ENCODE results near the gene PCLAF.
"Not testable (repeated sequence)": the region's sequence is repeated elsewhere in the genome, so short reads cannot be mapped to it uniquely, and the experiment has no call there.

Gene PCLAF

DNA sequence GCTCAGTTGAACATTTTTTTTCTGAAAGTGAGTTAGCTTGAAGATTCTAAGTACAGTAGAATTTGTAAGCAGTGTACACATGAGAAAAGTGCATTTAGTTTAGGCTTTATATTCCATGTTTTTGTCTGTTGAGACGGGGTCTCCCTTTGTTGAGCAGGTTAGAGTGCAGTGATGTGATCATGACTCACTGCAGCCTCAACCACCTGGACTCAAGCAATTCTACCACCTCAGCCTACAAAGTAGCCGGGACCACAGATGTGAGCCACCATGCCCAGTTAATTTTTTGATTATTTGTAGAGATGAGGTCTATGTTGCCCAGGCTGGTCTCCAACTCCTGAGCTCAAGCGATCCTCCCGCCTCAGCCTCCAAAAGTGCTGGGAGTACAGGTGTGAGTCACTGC, 20.0 kb downstream of the PCLAF start:
- no peak for FAIRE-seq

DNA sequence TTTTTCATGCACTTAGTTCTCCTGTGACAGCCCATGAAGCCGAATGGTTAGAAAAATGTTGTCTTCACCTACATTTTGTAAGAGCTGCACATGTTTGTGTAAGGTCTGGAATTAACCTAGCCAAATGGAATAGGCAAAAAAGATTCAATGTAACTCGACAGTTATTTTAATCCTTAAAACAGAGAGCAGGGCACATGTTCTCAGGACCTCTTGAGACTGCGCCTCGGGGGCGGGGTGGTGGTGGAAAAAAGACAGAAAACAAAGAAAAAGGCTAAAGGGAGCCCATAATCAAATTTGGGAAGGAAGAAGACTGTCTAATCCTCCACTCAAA, 24.6 kb downstream of the PCLAF start:
- FAIRE-seq, result no peak

DNA sequence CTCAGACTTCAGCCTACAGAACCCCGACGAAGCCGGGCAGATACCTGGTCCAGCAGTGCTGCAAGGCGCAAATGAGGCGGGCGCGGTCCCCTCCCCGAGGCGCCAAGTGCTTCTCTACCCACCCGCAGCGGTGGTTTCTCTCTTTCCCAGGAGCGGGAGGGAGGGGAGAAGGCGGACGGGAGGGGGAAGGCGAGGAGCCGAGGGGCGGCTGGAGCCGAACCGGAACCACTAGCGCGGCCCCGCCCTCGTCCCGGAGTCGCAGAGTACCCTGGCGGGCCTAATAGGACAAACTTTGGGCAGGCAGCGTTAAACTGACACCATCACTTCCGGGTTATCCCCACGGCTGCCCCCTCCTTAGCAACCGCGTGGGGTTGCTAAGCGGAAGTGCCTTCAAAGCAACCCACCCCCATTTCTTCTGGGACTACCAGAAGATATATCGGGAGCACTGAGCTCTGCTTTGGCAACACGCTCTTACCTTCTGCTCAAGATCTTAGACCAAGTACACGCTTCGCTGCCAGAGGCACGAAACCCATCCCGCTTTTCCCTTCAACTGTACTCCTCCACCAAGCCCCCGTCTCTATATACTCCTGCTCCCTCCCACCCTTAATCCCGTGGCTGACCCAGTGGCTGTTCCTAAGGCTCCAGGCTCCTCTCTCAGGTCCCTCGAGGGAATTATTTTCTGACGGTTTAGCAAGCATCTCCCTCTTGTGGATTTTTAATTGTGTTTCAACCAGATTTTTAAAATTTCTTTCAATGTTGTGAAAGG, 25.1 kb downstream of the PCLAF start, which contains the start of gene CSNK1G1:
CSNK1G1 (minus strand) TSS at position 230 of the 766 bp plus-strand sequence. CDS start 55,674 bp downstream, outside the sequence.
- FAIRE-seq, result peak; percentile 69

DNA sequence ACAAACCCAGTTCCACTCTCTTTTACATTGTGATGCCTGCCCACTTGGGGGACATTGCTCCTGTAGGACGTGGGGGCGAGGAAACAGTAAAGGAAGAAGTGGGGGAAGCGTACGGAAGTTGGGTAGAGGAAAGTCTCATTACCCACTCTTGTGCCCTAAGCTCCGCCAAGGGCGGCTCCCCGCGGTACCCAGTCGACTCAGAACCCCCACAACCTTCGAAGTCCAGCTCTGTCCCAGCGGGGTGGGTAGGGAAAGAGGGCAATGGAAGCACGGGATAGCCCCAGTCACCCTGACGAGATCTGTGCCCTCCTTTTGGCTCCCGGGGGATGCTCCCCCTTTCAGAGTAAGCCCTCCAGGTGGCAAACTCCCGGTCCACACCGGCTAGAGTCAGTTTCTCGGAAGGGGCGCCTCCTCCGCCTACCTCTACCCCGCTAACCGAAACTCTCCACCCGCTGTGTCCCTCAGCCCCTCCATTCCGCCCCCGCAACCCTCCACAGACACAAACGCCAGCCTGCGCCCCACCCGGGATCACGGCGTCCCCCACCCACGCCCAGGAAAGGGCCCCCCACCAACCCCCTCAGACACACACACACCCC, 25.8 kb downstream of the PCLAF start:
- no peak for FAIRE-seq

DNA sequence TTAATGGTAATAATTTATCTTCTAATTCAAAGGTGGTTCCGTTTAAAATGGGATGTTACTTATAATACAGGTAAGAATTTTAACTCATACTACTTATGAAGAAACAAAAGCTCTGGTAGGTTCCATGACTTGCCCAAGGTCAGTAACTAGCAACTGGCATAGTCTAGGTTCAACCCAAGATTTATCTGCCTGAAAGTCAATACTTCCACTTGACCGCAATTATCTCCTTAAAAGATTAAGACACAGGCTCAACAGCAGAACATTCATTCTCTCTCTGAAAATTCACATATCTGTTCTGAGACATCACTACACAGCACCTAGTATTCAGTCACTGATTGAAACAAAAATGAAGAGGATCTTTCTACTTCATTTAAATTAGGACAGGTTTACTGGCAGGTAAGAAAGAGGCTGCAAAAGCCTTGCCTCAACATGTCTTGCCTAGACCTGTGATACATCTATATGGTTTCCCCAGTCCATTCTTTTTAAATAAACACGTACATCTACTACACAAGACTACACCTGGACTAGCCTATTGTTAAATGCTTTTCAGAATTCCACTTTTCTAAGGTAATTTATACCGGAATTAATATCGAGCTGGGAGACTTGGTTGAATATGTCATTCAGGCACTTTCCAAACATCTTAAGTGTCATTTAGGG, 26.4 kb downstream of the PCLAF start:
- no peak for FAIRE-seq

DNA sequence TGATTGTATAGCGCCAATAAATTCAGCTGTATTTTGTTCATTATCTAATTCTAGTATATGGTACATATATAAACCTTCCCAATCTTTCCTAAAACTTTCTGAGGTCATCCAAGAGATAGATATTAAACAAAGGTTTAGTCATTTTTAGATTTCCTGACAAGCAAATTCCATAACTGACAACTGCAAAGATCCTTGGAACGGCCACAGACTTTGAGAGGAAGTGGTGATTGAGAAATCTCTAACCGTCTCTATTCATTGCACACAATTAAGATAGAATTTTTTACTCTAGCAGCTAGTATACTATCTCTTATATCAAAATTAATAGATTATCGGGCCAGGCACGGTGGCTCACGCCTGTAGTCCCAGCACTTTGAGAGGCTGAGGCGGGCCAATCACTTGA, 30.0 kb downstream of the PCLAF start:
- no peak for FAIRE-seq

DNA sequence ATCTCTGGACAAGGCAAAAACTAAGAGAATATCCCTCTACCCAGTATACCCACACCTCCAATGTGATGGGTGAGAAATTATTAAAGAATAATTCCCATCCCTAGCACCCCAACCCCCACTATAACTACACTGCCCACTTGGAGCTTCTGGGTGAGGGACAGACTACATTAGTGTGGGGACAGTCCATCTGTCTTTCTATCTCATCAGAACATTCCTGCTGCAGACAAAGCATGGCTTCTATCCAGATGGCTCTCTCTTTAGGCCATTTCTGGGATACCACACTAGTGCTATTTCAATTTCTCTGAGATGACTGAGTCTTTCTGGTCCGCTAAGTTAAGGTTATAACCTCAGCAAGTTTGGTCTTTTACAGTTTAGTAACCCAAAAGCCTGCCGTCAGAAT, 31.9 kb downstream of the PCLAF start:
- no peak for FAIRE-seq

DNA sequence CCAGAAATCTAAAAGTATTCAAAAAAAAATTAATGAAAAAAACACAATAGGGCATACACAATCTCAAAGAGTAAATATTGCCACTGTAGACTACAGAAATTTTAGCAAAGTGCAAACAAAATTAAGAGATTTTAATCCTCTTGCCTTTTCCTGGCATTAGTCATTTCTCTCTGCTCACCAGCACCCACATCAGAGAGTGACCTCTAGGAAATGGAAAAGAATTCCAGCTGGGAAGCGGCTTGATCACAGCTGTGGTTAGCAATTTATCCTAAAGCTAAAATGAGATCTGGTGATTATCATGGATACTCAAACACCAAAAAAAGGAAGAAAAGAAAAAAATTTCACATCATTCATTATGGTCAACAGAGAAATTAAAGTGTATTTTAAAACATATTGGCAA, 32.8 kb downstream of the PCLAF start:
- FAIRE-seq, result no peak

DNA sequence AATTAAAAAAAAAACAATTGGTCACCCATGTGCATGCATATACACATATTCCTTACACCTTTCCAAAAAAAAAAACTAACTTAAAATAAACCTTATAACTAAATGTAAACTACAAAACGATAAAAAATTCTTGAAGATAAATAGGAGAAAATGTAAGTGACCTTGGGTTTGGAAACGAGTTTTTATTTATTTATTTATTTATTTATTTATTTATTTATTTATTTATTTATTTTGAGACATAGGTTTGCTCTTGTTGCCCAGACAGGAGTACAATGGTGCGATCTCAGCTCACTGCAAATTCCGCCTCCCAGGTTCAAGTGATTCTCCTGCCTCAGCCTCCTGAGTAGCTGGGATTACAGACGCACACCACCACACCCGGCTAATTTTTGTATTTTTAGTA, 35.0 kb downstream of the PCLAF start:
- peak; percentile 76 for FAIRE-seq

DNA sequence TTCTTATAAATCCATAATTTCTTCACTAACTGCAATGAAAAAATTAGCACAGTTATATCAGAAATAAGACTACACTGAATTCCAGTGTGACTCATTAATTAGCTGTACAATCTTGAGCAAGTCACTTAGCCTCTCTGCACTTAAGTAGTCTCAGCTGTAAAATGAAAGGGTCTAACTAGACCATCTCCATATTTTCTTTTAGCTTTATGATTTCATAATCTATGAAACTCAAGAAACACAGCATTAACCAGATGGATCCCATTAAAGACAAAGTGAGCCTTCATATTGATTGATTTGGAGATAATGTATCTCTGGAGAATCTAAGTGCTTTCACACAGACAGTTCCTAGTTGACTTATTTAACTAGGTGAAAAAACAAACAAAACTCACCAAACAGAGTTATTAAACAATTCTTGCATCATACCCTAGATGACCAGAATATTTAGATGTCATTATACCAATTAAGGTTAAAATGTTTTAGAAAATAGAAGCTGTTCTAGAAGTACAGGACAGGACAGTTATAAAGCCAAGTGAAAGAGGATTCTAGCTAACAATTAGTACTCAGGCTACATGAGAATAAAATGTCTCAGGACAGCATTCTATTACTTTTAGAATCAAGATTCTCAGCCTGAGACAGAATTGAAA, 36.5 kb downstream of the PCLAF start:
- peak; percentile 50 for FAIRE-seq

DNA sequence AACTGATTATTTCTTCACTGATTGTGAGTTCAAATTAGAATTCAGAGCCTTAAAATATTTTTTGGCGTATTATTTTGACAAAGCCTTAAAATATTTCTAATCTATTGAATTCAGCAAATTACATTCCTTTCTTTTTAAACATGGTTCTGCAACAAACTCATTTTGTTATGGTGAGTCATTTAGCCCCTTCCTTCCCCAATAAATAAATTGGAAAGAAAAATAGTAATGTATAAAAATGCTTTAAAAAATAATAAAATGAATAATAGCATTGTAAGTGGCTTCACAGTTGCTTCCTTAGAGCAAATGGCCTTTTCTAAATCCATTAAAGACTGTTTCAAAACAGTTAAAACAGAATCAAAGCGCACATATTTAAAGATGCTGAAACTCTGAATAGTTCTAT, 37.4 kb downstream of the PCLAF start:
- no peak for FAIRE-seq

DNA sequence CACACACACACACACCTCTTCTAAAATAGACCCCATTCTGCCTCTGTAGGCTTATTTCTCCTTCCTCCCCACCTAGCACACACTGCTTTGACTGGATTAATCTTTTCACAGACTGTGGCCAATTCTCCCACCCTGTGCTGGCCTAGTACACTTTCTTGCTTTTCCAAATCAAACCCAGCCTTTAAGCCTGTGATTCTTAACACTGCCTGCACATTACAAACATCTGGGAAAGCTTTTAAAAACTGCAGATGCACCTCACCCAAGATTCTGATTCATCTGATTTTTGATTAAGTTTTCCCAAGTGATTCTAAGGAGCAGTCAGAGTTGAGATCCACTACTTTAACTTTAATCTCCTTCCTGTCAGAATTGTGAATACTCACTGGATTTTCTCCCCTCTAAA, 38.0 kb downstream of the PCLAF start:
- no peak for FAIRE-seq

DNA sequence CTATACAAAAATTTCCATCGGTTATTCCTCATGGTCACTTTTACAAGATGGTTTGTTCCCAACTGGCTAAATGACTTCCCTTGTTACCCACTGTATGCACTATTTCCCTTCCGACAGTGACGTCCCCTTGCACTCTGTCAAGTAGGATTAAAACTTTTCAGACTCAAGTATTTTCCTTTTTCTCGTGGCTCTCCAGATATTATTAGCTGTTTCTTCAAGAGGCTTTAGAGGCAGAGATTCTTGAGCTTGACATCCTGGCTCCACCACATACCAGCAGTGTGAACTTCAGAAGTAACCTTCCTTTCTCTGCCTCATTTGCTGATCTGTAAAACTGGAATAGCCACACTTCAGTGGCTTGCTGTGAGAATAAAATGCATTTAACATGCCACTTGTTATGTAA, 39.3 kb downstream of the PCLAF start:
- no peak for FAIRE-seq

DNA sequence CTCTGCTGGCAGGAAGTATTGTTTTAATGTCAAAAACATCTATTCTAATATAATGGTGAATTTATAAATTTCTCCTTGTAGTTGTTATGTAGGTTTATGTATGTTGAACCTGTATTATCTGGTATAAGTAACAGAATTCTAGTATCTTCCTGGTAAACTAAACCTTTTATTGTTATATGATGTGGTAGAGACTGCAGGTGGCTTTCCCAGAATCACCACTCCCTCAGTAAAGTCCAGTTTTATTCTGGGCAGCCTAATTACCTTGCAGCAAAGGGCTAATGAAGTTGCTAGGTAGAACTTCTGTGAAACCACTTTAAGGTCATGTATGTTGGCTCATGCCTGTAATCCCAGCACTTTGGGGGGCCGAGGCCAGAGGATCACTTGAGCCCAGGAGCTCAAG, 40.9 kb downstream of the PCLAF start:
- no peak for FAIRE-seq

DNA sequence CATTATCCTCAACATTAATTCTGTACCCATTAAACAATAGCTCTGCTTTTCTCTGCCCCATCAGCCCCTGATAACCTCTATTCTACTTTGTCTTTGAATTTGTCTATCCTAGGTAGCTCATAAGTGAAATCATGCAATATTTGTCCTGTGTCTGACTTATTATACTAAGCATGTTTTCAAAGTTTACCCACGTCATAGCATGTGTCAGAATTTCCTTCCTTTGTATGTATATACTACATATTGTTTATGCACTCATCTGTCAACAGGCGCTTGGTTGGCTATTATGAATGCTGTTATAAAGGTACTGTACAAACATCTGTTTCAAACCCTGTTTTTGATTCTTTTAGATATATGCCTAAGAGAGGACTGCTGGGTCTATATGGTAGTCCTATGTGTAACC, 43.5 kb downstream of the PCLAF start:
- no peak for FAIRE-seq

DNA sequence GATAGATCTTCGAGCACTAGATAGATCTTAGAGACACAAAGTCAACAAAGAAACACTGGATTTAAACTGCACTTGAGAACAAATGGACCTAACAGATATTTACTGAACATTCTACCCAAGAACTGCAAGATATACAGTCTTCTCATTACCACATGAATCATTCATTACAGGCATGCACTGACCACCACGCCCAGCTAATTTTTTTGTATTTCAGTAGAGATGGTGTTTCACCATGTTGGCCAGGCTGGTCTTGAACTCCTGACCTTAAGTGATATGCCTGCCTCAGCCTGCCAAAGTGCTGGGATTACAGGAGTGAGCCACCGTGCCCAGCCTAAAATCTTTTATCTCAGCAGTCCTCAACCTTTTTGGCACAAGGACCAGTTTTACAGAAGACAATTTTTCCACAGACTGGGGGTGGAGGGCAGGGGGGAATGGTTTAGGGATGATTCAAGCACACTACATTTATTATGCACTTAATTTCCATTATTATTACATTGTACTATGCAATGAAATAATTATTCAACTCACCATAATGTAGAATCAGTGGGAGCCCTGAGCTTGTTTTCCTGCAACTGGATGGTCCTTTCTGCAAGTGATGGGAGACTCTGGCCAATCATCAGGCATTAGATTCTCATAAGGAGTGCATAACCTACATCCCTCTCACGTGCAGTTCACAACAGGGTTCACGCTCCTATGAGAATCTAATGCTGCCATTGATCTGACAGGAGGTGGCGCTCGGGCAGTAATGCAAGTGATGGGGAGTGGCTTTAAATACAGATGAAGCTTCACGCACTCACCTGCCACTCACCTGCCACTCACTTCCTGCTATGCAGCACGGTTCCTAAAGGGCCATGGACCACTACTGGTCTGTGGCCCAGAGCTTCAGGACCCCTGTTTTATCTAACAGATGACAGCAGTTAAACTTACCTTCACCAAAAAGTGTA, 47.0 kb downstream of the PCLAF start:
- no peak for FAIRE-seq

DNA sequence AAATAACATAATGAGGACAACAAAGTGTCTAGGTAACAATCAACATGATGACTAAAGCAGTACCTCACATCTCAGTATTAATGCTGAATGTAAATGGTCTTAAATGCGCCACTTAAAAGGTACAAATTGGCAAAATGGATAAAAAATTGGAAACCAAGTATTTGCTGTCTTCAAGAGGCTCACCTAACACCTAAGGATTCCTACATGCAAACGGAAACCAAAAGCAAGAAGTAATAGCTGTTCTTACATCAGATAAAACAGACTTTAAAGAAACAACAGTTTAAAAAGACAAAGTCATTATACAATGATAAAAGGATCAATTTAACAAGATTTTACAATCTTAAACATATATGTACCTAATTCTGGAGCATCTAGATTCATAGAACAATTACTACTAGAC, 47.7 kb downstream of the PCLAF start:
- FAIRE-seq, result no peak

DNA sequence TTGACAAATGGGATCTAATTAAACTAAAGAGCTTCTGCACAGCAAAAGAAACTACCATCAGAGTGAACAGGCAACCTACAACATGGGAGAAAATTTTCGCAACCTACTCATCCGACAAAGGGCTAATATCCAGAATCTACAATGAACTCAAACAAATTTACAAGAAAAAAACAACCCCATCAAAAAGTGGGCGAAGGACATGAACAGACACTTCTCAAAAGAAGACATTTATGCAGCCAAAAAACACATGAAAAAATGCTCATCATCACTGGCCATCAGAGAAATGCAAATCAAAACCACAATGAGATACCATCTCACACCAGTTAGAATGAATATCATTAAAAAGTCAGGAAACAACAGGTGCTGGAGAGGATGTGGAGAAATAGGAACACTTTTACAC, 49.6 kb downstream of the PCLAF start:
- FAIRE-seq, result not testable (repeated sequence)

DNA sequence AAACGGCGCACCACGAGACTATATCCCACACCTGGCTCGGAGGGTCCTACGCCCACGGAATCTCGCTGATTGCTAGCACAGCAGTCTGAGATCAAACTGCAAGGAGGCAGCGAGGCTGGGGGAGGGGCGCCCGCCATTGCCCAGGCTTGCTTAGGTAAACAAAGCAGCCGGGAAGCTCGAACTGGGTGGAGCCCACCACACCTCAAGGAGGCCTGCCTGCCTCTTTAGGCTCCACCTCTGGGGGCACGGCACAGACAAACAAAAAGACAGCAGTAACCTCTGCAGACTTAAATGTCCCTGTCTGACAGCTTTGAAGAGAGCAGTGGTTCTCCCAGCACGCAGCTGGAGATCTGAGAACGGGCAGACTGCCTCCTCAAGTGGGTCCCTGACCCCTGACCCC, 54.3 kb downstream of the PCLAF start:
- not testable (repeated sequence) for FAIRE-seq

DNA sequence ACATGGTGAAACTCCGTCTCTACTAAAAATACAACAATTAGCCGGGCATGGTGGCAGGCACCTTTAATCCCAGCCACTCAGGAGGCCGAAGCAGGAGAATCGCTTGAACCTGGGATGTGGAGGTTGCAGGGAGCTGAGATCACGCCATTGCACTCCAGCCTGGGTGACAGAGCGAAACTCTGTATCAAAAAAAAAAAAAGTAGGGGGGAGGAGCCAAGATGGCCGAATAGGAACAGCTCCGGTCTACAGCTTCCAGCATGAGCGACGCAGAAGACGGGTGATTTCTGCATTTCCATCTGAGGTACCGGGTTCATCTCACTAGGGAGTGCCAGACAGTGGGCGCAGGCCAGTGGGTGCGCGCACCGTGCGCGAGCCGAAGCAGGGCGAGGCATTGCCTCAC, 54.8 kb downstream of the PCLAF start:
- FAIRE-seq, result not testable (repeated sequence)

DNA sequence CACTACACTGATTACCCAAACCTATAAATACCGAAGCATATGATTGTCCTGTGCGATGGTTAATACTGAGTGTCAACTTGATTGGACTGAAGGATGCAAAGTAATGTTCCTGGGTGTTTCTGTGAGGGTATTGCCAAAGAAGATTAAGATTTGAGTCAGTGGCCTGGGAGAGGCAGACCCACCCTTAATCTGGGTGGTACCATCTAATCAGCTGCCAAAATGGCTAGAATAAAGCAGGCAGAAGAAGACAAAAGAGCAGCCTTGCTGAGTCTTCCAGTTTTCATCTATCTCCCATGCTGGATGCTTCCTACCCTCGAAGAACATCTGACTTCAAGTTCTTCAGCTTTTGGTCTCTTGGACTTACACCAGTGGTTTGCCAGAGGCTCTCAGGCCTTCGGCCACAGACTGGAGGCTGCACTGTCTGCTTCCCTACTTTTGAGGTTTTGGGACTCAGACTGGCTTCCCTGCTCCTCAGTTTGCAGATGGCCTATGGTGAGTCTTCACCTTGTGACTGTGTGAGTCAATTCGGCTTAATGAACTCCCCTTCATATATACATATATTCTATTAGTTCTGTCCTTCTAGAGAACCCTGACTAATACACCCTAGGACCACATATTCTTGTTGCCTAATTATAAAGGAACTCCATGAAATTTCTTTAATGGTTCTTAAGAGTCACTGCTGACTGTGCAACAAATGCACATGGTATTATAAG, 56.9 kb downstream of the PCLAF start:
- FAIRE-seq, result no peak

DNA sequence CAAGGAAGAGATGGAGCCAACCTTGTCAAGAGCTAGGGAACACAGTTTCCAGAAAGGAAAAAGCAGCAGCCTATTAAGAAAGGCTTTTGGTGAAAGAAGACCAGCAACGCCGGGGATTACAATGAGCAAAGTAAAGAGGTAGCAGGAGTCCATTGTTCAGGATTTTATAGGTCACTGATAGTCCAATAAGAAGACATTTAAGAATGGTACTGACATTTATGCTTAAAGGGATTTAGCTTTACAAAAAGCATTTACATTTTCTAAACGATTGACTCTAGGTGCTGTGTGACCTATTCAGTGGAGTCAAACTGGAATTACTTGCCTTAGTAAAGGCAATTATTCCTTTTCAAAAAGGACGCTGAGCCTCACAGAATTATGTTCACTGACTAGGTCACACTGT, 66.0 kb downstream of the PCLAF start:
- no peak for FAIRE-seq
